HepG2 (cell line): ENCODE measurements around the gene WWP2. TPM values are rescaled to one million over a fixed set of nuclear protein-coding genes. Genes with fewer than 3 reads are reported as not detected.

Experiments used
- ARID2 ChIP-seq: sonication (generic); formaldehyde crosslinking; IDR thresholded peaks from 2 replicates; pipeline ENCODE4 v1.8.1; 2022; ENCODE audit warnings: mild to moderate bottlenecking, missing genetic modification reagents, borderline replicate concordance
- ATF1 ChIP-seq: IDR thresholded peaks from 2 replicates; pipeline ENCODE4 v1.6.1; 2016; ENCODE audit warnings: mild to moderate bottlenecking, control low read depth
- ELF3 ChIP-seq: IDR thresholded peaks from 2 replicates; pipeline ENCODE4 v1.6.1; 2016; ENCODE audit warnings: missing genetic modification reagents, missing compliant biosample characterization
- FOSL2 ChIP-seq: sonication (generic); formaldehyde crosslinking; IDR thresholded peaks from 2 replicates; pipeline ENCODE4 v1.4.0; 2020; ENCODE audit warnings: missing genetic modification reagents
- FOXA1 ChIP-seq, 2 experiments: fragments of 450-650 bp in 1 of 2; sonication (generic) in 1 of 2; formaldehyde crosslinking in 1 of 2; IDR thresholded peaks; 2 replicates each; pipeline versions ENCODE4 v1.4.0 to v1.6.1; 2016 to 2020; ENCODE audit warnings: missing genetic modification reagents in 1 of 2
- FOXC1 ChIP-seq: sonication (generic); formaldehyde crosslinking; IDR thresholded peaks from 2 replicates; pipeline ENCODE4 v1.8.0; 2022; ENCODE audit warnings: mild to moderate bottlenecking, missing genetic modification reagents, borderline replicate concordance
- HNF4A ChIP-seq: sonication (generic); formaldehyde crosslinking; IDR thresholded peaks from 2 replicates; pipeline ENCODE4 v1.4.0; 2020; ENCODE audit warnings: missing genetic modification reagents
- IRX3 ChIP-seq: sonication (generic); formaldehyde crosslinking; IDR thresholded peaks from 2 replicates; pipeline ENCODE4 v1.8.1; 2023; ENCODE audit warnings: mild to moderate bottlenecking, low read depth, missing genetic modification reagents, borderline replicate concordance
- KDM4B ChIP-seq: sonication (generic); formaldehyde crosslinking; IDR thresholded peaks from 2 replicates; pipeline ENCODE4 v1.4.0; 2020; ENCODE audit warnings: missing genetic modification reagents
- KLF15 ChIP-seq: sonication (generic); formaldehyde crosslinking; IDR thresholded peaks from 2 replicates; pipeline ENCODE4 v1.8.1; 2023; ENCODE audit warnings: borderline replicate concordance, mild to moderate bottlenecking, inconsistent platforms, missing genetic modification reagents, mixed read lengths
- NR2F6 ChIP-seq, 2 experiments: IDR thresholded peaks; 2 replicates each; pipeline ENCODE4 v1.6.1; 2016; ENCODE audit warnings: antibody characterized with exemption in 1 of 2, mild to moderate bottlenecking in 1 of 2
- PPARG ChIP-seq: conservative IDR thresholded peaks from 2 replicates; pipeline ENCODE4 v1.6.1; 2016; ENCODE audit warnings: missing biosample characterization, missing genetic modification reagents
- SALL1 ChIP-seq: sonication (generic); formaldehyde crosslinking; IDR thresholded peaks from 2 replicates; pipeline ENCODE4 v1.8.0; 2022; ENCODE audit warnings: mild to moderate bottlenecking, missing genetic modification reagents
- SALL2 ChIP-seq: sonication (generic); formaldehyde crosslinking; IDR thresholded peaks from 2 replicates; pipeline ENCODE4 v1.8.1; 2023; ENCODE audit warnings: mild to moderate bottlenecking, missing genetic modification reagents, inconsistent platforms
- SAP130 ChIP-seq: IDR thresholded peaks from 2 replicates; pipeline ENCODE4 v1.6.1; 2016; ENCODE audit warnings: low read depth
- TMF1 ChIP-seq: sonication (generic); formaldehyde crosslinking; IDR thresholded peaks from 2 replicates; pipeline ENCODE4 v1.8.1; 2022; ENCODE audit warnings: low read depth, missing genetic modification reagents
- ZEB1 ChIP-seq: IDR thresholded peaks from 2 replicates; pipeline ENCODE4 v1.6.1; 2012; ENCODE audit warnings: mild to moderate bottlenecking, low read depth, inconsistent platforms; ENCODE audit not compliant: insufficient replicate concordance
- ZMYM4 ChIP-seq: sonication (generic); formaldehyde crosslinking; IDR thresholded peaks from 2 replicates; pipeline ENCODE4 v1.8.1; 2023; ENCODE audit warnings: mild to moderate bottlenecking, missing genetic modification reagents
- ZNF317 ChIP-seq: sonication (generic); formaldehyde crosslinking; IDR thresholded peaks from 2 replicates; pipeline ENCODE4 v1.5.0; 2020; ENCODE audit warnings: mild to moderate bottlenecking, missing genetic modification reagents
- ZNF350 ChIP-seq: sonication (generic); formaldehyde crosslinking; IDR thresholded peaks from 2 replicates; pipeline ENCODE4 v1.4.0; 2020; ENCODE audit warnings: mild to moderate bottlenecking, low read depth, missing genetic modification reagents, borderline replicate concordance
- ZNF549 ChIP-seq: sonication (generic); formaldehyde crosslinking; IDR thresholded peaks from 2 replicates; pipeline ENCODE4 v1.5.0; 2020; ENCODE audit warnings: missing genetic modification reagents
- ZNF629 ChIP-seq: sonication (generic); formaldehyde crosslinking; conservative IDR thresholded peaks from 2 replicates; pipeline ENCODE4 v1.5.0; 2020; ENCODE audit warnings: missing genetic modification reagents
- ZNF644 ChIP-seq: IDR thresholded peaks from 2 replicates; pipeline ENCODE4 v1.6.1; 2016; ENCODE audit warnings: low read depth
- ZNF775 ChIP-seq: sonication (generic); formaldehyde crosslinking; IDR thresholded peaks from 2 replicates; pipeline ENCODE4 v1.4.0; 2020; ENCODE audit warnings: missing genetic modification reagents, mild to moderate bottlenecking, moderate library complexity, borderline replicate concordance
- polyA plus RNA-seq, 8 experiments: library from polyadenylated mRNA; depleted of rRNA in 3 of 8; stranded (reverse) in 7 of 8; unstranded in 1 of 8; fragments of >200 nt; fragmentation: Illumina TruSeq in 4 of 8; extraction: Trizol in 4 of 8; gene quantifications; 2 replicates each; pipeline versions ENCODE4 v1.2.1 to v1.2.3, GENCODE V29; 2011 to 2016; ENCODE audit warnings: low read depth in 4 of 8, missing spikeins in 1 of 8, mixed read lengths in 1 of 8; ENCODE audit not compliant: insufficient read depth in 1 of 8
- total RNA-seq, 5 experiments: library from RNA; depleted of rRNA; stranded (reverse); fragments of >200 nt; fragmentation: Illumina TruSeq; extraction: Trizol; gene quantifications; 2 replicates each; pipeline ENCODE4 v1.2.3, GENCODE V29; 2016; ENCODE audit warnings: low read depth in 1 of 5
- TF ChIP-seq, protein P1 (sequence below): IDR thresholded peaks from 2 replicates; pipeline ENCODE4 v1.4.0; 2020; ENCODE audit warnings: mild to moderate bottlenecking, missing genetic modification reagents
- TF ChIP-seq, protein P2 (sequence below): sonication (generic); formaldehyde crosslinking; IDR thresholded peaks from 2 replicates; pipeline ENCODE4 v1.4.0; 2020; ENCODE audit warnings: mild to moderate bottlenecking, missing genetic modification reagents
- TF ChIP-seq, protein P3 (sequence below): IDR thresholded peaks from 2 replicates; pipeline ENCODE4 v1.6.1; 2016; ENCODE audit warnings: low read depth
- TF ChIP-seq, protein P4 (sequence below): sonication (generic); formaldehyde crosslinking; IDR thresholded peaks from 2 replicates; pipeline ENCODE4 v1.4.0; 2020; ENCODE audit warnings: missing genetic modification reagents

WWP2 gene
- total and polyA plus RNA-seq, 2 of the 13 experiments (the other 11 are each of a cell fraction or from before 2014, with no cell fraction given), result 11.4 to 28.2 TPM

DNA sequence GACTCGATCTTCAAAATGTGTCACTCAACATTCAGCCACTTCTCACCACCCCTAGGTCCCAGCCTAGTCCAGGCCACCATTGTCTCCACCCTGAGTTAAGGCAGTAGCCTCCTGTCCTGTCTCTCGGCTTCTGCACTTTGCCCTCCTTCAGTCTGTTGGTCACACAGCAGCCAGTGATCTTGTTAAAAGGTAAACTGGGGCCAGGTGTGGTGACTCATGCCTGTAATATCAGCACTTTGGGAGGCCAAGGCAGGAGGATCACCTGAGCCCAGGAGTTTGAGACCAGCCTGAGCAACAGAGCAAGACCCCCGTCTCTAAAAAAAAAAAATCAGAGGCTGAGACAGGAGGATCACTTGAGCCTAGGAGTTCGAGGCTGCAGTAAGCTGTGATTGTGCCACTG, 25.8 kb downstream of the WWP2 start (continued):
- TF ChIP-seq TMF1 (no peak), ZNF549 (CRISPR knock-in tag) (no peak), FOXA1 (IDR thresholded peaks at IDR 0.05) (no peak), FOXA1 (CRISPR knock-in tag; IDR thresholded peaks at IDR 0.05) (no peak), IRX3 (CRISPR knock-in tag) (no peak), SALL2 (CRISPR knock-in tag) (no peak), ELF3 (no peak), ZNF317 (CRISPR knock-in tag) (no peak), FOXC1 (no peak), ZNF775 (no peak), ATF1 (CRISPR knock-in tag) (no peak), ZNF644 (CRISPR knock-in tag) (peak; percentile 59; the same call in 1 of the 2 replicates), SAP130 (no peak), FOSL2 (peak; percentile 95), ZMYM4 (no peak; the same call in 1 of the 2 replicates), KLF15 (CRISPR knock-in tag) (no peak), PPARG (CRISPR knock-in tag) (peak; percentile 66; the same call in 1 of the 2 replicates), KDM4B (CRISPR knock-in tag) (no peak), ARID2 (CRISPR knock-in tag) (no peak), ZNF350 (CRISPR knock-in tag) (peak; percentile 17; the same call in 1 of the 2 replicates), HNF4A (CRISPR knock-in tag) (peak; percentile 65), ZEB1 (peak; percentile 70), NR2F6 (IDR thresholded peaks at IDR 0.05) (no peak), NR2F6 (CRISPR knock-in tag; IDR thresholded peaks at IDR 0.05) (no peak), SALL1 (CRISPR knock-in tag) (peak; percentile 38; the same call in 1 of the 2 replicates), ZNF629 (no peak)
- TF ChIP-seq, protein P1, sequence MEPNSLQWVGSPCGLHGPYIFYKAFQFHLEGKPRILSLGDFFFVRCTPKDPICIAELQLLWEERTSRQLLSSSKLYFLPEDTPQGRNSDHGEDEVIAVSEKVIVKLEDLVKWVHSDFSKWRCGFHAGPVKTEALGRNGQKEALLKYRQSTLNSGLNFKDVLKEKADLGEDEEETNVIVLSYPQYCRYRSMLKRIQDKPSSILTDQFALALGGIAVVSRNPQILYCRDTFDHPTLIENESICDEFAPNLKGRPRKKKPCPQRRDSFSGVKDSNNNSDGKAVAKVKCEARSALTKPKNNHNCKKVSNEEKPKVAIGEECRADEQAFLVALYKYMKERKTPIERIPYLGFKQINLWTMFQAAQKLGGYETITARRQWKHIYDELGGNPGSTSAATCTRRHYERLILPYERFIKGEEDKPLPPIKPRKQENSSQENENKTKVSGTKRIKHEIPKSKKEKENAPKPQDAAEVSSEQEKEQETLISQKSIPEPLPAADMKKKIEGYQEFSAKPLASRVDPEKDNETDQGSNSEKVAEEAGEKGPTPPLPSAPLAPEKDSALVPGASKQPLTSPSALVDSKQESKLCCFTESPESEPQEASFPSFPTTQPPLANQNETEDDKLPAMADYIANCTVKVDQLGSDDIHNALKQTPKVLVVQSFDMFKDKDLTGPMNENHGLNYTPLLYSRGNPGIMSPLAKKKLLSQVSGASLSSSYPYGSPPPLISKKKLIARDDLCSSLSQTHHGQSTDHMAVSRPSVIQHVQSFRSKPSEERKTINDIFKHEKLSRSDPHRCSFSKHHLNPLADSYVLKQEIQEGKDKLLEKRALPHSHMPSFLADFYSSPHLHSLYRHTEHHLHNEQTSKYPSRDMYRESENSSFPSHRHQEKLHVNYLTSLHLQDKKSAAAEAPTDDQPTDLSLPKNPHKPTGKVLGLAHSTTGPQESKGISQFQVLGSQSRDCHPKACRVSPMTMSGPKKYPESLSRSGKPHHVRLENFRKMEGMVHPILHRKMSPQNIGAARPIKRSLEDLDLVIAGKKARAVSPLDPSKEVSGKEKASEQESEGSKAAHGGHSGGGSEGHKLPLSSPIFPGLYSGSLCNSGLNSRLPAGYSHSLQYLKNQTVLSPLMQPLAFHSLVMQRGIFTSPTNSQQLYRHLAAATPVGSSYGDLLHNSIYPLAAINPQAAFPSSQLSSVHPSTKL (CRISPR knock-in tag), result peak; percentile 42
- TF ChIP-seq, protein P2, sequence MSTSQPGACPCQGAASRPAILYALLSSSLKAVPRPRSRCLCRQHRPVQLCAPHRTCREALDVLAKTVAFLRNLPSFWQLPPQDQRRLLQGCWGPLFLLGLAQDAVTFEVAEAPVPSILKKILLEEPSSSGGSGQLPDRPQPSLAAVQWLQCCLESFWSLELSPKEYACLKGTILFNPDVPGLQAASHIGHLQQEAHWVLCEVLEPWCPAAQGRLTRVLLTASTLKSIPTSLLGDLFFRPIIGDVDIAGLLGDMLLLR (CRISPR knock-in tag), result no peak
- TF ChIP-seq, protein P3, sequence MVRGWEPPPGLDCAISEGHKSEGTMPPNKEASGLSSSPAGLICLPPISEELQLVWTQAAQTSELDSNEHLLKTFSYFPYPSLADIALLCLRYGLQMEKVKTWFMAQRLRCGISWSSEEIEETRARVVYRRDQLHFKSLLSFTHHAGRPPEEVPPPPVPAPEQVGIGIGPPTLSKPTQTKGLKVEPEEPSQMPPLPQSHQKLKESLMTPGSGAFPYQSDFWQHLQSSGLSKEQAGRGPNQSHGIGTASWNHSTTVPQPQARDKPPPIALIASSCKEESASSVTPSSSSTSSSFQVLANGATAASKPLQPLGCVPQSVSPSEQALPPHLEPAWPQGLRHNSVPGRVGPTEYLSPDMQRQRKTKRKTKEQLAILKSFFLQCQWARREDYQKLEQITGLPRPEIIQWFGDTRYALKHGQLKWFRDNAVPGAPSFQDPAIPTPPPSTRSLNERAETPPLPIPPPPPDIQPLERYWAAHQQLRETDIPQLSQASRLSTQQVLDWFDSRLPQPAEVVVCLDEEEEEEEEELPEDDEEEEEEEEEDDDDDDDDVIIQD (CRISPR knock-in tag), result 0 out of 2 replicates have a peak, but pooled peaks have one; percentile 29
- TF ChIP-seq, protein P4, sequence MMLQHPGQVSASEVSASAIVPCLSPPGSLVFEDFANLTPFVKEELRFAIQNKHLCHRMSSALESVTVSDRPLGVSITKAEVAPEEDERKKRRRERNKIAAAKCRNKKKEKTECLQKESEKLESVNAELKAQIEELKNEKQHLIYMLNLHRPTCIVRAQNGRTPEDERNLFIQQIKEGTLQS (CRISPR knock-in tag), result peak; percentile 77
